Measurements from ENCODE around the gene FEM1B. TPM values are rescaled to one million over a fixed set of nuclear protein-coding genes. Genes with fewer than 3 reads are reported as not detected.

The FEM1B gene
- total RNA-seq, 4 donors from 2014 or later: 35.2 to 64.6 (median 53.0) TPM

- TF ChIP-seq CTCF (IDR thresholded peaks at IDR 0.05; ENCODE audit: low read depth): no peak
These were observed 45.1 kb upstream of the FEM1B start for GRCh38 chr15:68232449-68232848.

- no peak for TF ChIP-seq CTCF (IDR thresholded peaks at IDR 0.05; ENCODE audit: low read depth)
These were observed 44.6 kb upstream of the FEM1B start for GRCh38 chr15:68232937-68233336.

- TF ChIP-seq CTCF (IDR thresholded peaks at IDR 0.05; ENCODE audit: low read depth): no peak
These were observed 43.5 kb upstream of the FEM1B start for GRCh38 chr15:68234060-68234459.

GRCh38 chr15:68235022-68235421 lies 42.5 kb upstream of the FEM1B start:
- TF ChIP-seq CTCF (IDR thresholded peaks at IDR 0.05; ENCODE audit: low read depth): no peak

GRCh38 chr15:68239025-68239424 lies 38.5 kb upstream of the FEM1B start:
- TF ChIP-seq CTCF (IDR thresholded peaks at IDR 0.05; ENCODE audit: low read depth): no peak

- TF ChIP-seq CTCF (IDR thresholded peaks at IDR 0.05; ENCODE audit: low read depth): no peak
These were observed 36.2 kb upstream of the FEM1B start for GRCh38 chr15:68241088-68241935.

GRCh38 chr15:68244235-68244634 lies 33.3 kb upstream of the FEM1B start:
- no peak for TF ChIP-seq CTCF (IDR thresholded peaks at IDR 0.05; ENCODE audit: low read depth)

All from subcutaneous adipose tissue (tissue), 4 donors.